Stimulated activated CD4-positive, alpha-beta T cell treated with anti-CD3 and anti-CD28 coated beads, Interleukin-1b, Interleukin-23, amount 100 ng/mL, for 48 hours (primary cell): ENCODE results near the gene CRNKL1.
"Not testable (repeated sequence)": the region's sequence is repeated elsewhere in the genome, so short reads cannot be mapped to it uniquely, and the experiment has no call there.

ENCODE experiments used
- DNase-seq: peaks from one replicate; pipeline ENCODE4 v3.0.0-alpha.2; 2020

Gene CRNKL1

DNA sequence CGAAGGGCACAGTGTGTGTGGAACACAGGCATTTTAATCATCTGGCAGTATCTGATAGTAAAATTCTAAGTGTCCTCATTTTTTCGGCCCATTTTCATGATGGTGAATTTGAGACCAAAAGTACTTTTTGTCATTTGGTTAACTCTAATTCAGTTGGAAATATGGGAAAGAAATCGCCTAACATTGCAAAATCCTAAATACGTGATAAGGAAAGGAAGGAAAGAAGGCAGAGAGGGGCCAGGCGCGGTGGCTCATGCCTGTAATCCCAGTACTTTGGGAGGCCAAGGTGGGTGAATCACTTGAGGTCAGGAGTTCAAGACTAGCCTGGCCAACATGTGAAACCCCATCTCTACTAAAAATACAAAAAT is 48.3 kb downstream of the CRNKL1 start:
- DNase-seq: not testable (repeated sequence)

DNA sequence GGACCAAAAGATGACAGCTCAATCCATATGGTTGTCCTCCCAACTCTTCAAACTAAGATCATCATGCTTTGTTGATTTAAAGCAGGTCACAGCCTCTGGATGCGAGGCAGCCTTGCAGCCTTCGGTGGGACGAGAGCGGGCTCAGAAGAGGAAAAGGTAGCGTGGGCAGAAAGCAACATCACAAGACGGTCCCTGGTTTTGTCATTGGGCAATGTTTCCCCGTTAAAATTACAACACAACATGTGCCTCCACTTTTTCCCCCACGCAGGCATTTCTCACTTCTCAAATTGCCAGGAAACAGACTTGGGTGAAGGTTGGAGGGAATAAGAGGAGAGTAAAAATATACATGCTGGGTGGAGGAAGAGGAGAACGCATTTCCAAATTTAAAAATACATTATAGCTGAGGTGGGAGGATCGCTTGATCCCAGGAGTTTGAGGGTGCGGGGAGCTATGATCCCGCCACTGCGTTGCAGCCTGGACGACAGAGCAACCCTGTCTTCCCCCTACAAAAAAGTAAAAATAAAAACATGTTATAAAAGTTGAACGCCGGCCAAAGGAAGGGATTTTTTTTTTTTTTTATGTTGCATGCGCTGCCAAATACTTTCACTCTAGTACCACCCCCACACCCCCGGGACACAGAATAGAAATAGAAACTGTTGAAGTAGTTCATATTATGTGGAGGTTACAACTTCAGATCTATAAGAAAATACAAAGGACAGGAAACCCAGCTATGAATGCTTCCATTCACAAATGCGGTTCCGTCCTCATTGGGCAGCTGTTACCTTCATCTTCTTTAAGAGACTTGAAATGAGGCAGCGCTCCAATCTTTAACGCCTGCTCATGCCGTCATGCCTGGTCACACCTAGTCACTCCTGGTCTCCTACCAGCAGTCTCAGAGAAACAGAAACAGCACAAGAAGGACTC is 49.0 kb downstream of the CRNKL1 start:
- peak; percentile 53 for DNase-seq

DNA sequence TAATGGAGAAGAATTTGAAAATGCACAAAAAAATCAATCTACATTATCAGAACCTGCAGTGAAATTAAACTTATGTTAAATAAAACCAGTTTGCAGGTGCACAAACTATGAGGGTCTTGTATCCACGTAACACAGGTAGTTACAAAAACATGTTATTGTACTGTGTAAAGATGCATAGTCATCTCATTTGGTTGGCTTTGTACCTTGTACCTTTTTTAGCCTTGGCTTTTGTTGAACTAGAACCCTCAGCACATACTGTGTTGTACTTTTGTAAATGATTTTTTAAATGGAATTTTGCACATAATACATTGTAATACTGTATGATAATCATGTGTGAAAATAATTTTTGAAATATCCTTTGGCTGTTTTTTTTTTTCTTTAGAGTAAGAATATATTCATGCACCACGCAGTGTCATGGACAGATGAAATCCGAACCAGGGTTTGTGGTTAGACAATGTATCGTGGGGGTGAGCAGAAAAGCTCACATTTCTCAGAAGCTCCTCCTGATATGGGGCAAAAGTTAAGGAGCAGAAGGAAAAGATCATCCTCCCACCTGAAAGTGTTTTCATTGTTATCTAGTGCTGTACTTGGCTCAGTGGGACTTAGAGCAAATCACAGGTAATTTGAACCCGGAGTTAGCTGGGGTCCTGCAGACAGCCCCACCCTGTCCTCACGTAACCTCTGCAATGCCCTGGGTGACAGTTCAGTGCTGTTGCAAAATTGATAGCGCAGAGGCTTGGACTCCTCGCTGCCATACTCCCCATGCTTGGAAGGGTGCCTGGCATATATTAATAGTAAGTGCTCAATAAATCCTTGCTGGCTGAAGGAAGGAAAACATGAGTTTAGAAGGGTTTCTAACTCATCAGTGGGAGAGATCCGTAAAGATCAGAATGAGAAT is 49.9 kb downstream of the CRNKL1 start:
- no peak for DNase-seq

DNA sequence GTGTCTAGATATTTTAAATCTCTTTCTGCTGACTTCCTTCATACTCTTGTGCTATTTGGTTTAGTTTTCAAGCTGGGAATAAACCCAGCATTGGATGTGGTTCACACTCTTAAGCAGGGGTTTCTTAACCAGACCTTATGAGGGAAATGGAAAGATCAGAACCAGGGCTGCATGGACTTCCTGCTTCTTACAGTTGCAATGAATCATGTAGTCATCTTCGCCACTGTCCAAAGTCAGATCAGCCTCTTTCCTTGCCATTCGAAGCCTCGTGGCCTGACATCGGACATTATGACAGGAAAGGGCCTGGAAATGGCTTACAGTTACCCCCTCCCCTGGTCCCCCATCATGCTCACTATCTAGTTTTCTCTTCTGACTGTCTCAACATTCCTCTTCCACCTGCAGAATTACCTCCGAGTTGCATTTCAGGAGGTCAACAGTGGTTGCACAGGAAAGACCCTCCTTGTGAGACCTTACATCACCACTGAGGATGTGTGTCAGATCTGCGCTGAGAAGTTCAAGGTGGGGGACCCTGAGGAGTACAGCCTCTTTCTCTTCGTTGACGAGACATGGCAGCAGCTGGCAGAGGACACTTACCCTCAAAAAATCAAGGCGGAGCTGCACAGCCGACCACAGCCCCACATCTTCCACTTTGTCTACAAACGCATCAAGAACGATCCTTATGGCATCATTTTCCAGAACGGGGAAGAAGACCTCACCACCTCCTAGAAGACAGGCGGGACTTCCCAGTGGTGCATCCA is 51.9 kb downstream of the CRNKL1 start:
- DNase-seq: no peak

DNA sequence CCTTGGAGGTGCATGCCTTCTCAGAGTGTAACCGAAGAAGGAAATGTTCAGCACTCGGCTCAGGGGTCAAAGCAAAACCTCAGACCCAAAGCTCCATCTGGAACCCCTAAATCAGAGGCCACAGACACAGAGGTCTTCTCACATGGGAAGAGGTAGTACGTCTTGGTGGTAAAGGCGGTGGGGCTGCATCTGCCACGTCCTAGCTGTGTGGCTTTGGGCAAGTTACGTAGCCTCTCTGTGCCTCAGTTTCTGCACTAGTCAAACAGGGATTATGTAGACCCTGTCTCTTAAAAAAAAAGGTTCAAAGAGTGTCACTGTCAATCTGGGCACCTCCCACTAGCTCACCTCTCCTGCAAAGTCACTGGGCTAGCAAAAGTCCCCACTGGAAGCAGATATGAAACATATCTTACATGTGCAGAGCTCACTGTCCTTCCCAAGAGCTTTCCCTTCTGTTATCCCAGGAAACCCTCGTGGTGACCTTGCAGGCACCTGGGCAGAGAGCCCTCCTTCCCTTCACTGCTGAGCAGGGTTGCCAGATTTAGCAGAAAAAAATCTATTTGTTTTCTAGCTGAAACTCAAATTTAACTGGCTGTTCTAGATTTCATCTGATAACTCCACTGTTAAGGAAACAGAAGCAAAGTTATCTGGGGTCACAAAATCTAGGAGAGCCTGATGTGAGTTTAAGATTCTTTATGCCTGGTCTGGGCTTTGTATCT is 53.1 kb downstream of the CRNKL1 start:
- no peak for DNase-seq

DNA sequence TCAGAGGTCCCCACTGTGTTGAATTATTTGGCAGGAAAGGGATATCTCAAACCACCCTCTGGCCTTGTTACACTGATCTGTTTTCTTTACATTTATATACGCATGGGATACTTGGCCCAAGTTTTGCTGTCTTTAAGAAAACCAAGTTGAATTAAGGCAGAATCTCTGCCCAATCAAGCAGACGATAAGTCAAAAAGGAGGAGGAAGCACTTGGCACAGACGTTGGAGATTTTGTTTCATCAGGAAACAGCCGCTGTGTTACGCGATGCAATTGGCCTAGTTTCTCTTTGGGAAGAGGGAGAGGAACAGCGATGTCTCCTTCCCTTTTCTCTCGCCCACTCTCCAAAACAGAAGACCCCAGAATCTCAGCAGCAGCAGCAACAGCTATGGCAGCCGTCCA is 55.3 kb downstream of the CRNKL1 start:
- no peak for DNase-seq

DNA sequence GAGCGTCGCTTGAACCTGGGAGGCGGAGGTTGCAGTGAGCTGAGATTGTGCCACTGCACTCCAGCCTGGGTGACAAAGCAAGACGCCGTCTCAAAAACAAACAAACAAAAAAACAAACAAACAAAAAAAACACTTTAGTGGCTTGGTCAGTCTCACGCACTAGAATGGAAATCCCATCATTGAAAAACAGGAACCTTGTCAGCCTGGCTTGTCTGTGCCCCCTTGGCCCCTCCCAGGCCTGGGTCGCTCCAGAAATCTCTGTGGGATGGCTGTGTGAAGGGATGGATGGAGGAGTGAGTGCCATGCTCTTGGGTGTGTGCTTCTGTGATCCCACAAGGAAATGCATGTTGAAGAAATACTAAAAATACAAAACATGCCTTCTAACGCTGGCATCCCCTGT is 56.0 kb downstream of the CRNKL1 start:
- DNase-seq: no peak

DNA sequence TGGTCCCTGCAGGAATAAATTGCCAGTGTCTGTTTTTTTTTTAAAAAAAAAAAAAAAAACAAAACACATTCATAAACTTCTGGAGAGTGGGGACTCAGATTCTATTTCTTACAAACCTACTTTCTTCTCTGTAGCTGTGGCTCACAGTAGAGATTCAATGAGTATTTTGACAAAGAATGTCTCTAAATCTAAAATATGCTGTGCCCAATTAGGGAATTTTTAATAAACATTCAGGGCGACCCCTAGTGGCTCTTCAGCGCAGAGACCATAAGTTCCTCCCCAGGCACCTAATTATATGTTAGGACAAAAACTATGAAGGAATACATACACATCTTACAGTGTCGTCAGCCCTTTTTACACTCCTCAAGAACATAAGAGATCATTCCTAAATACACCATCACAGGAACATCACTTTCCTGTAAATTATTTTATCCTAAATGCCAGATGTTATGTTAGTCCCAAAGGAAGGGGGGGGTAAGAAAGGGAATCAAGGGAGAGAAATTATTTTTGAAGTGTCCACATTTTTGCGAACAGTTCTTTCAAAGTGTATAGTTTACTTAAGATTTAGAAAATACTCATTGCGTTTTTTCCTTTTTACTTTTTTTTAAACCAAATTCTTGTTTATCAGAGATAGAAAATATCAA is 56.9 kb downstream of the CRNKL1 start:
- peak; percentile 14 for DNase-seq

DNA sequence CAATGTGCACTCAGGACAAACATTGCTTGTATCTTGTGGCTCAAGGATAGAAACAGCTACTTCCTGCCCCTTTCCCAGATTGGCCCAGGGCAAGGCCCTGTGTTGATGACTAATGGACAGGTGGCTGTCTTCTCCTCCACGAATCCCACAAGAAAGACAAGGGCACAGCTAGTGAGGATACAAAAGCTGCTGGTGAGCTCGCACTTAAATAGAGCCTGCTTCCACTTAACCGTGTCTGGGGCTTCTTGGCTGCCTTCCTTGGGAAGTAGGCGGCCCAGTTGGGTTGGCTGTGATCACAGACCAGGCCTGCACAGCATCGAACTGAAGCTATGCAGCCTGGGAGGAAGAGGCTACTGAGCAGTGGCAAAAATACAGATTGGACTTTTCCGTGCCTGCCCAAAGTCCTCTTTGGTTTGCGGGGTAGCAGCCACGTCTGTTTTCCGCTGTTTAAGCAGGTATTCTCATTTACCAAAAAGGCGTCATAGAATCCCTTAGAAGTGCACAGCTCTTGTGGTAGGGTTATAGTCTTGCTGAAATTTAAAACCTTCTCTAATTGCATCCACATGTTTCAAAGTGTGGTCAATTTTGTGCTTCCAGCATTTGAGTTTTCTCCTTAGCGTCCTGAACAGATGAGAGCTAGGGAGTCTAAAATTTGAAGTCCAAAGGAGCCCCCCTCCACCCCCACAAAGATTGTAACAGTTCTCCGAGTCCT is 58.2 kb downstream of the CRNKL1 start:
- DNase-seq: no peak

DNA sequence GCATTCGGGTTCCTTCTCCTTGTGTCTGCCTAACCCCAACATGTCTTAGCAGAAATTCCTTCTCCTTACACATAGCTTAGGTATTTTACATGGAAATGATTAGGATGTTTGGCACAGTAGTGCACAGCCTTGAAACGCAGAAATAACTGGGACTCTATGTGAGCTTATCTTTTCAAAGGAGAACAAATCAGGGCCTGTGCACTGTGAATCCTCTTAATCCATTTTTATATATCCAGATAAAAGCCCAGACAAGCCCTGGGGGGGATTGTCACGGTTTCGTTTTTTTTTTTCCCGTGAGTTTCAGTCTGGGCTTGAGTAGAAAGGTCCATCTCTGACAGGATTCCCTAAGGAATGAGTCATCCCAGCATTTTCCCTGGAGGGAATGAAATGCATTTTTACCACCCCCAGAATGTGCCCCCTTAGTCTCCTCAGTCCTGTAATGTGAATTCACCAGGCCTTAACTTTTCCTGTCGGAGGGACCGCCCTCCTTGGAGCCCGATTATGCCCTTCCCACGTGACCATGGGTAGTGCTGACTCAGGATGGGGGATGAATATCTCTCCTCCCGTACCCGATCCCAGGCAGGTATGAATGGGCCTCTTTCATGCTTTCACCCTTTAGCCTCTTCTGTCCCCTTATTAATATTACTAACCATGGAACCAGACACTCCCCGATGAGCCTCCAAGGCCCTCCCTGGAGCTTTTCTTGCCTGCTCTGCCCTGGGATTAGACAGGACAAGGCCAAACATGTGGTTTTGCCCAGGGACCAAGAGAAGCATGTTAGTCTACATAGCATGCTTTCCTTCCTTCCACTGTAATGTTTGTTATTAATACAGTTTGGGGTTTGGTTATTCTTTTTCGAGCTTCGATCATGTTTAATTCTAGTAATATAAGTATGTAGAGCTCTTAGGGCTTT is 59.0 kb downstream of the CRNKL1 start:
- no peak for DNase-seq

DNA sequence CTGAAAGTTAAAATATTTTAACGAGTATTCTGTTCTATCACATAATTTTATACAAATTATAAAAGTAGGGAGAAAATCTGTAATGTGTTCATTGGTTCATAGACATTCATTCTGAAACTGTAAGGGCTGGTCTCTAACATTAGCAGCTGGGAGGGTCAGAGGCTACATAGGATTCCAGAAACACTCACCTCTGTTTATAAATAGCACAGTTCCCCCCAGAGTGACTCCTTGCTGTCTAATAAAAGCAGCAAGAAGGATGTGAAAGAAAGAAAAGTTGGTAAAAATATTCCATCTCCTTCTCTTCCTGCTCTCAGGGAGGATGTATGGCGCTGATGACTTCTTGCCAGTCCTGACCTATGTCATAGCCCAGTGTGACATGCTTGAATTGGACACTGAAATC is 60.4 kb downstream of the CRNKL1 start:
- DNase-seq: no peak

DNA sequence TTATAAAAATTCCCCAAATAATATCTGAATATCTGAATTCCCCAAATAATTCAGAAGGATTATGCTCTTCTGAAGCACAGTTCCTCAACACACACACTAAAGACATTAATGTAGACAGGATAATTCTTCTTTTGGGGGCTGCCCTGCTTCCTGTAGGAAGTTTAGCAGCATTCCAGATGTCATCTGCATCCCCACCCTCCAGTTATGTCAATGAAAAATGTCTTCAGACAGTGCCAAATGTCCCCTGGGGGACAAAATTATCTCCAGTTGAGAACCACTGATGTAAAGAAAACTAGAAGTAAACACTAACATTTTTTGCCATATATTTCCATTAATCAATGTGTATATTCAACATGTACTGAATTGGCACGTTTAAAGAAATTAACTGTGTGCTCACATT is 61.0 kb downstream of the CRNKL1 start:
- no peak for DNase-seq

DNA sequence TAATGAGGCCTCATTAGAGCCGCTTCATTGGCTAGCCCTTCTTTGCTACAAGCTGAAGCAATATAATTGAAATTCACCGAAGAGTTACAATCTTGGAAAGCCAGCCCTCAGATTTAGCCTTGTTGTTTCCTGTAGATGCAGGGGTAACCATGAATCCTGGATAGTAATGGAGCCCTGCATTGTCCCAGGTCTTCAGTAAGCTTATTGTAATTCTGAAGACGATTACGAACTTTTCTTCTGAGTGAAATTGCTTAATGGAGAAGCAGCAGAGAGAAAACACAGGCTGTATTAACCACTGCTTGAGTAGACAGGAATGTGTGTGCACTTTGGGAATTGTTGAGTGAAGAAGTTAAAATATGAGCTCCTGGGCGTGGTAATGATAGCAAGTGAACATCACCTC is 61.4 kb downstream of the CRNKL1 start:
- no peak for DNase-seq

DNA sequence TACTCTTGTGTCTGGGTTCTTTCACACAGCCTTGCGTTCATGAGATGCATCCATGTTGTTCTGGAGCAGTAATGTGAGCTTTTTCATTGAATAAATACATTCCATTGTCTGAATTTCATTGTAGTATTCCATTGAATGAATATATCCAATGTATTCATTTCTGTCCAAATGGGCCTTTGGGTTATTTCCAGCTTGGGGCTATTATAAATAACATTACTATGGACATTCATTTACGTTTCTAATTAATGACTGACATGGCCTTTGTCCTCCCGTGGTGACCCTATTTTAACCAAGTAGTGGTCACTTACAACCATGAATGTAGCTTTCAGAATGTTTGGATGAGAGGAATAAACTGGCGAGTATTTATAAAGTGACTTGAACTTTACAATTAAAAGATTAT is 65.2 kb downstream of the CRNKL1 start:
- no peak for DNase-seq

DNA sequence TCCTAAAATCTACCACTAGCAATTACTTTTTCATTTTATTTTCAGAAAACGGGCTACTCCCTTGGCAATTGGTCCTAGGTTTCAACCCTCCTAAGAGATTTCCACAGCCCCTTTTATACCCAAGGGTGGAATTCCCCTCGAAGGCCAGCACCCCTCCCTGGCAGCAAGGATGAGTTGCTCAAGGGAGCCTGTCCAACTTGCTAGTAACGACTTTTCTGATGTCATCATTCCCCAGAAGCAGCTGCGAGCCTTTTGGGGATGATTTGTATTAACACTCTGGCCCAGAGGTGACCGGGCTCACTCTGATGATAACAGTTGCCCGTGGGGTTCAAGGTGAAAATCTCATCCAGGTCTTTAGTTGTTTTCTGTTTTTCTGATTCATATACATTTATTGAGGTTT is 65.8 kb downstream of the CRNKL1 start:
- no peak for DNase-seq
